B cell (primary cell): ENCODE data around the gene LY9. TPM values are rescaled to one million over a fixed set of nuclear protein-coding genes. Genes with fewer than 3 reads are reported as not detected.

Source experiments
- ATAC-seq: fragments of 200-7000 bp; cut with Tn5 transposase; one replicate; pipeline ENCODE4 v1.10.0; 2021; ENCODE audit warnings: low read depth, mild to moderate bottlenecking, moderate number of reproducible peaks, moderate library complexity
- CTCF ChIA-PET: fragments of 350-600 bp; sonication (Branson Sonifier 250); formaldehyde crosslinking; loops from one replicate; lab custom pipeline; 2021; ENCODE audit warnings: antibody characterized with exemption, inconsistent platforms; lab: Charles Lee
- POLR2A ChIA-PET: fragments of 350-600 bp; sonication (Branson Sonifier 250); formaldehyde crosslinking; loops from one replicate; lab custom pipeline; 2021; ENCODE audit warnings: antibody characterized with exemption; lab: Charles Lee
- DNase-seq: peaks from one replicate; pipeline ENCODE4 v3.0.0; 2013
- H2AFZ ChIP-seq: 2 replicates; pipeline ENCODE4 v1.6.1; 2012; ENCODE audit warnings: mild to moderate bottlenecking, low read depth, low read length; ENCODE audit not compliant: insufficient read depth, poor library complexity, severe bottlenecking
- H3K27ac ChIP-seq, 2 donors: 1 replicate in 1 of 2; 2 replicates in 1 of 2; pipeline ENCODE4 v1.5.1; 2012 to 2013; ENCODE audit warnings: low read length in 2 of 2, mild to moderate bottlenecking in 2 of 2, moderate library complexity in 1 of 2
- H3K27me3 ChIP-seq, 4 experiments: fragments of 200-600 bp in 1 of 4; sonication (generic) in 1 of 4; replicated peaks in 1 of 4; 1 replicate in 2 of 4; 2 replicates in 2 of 4; pipeline versions ENCODE4 v1.6.1 to v1.7.0; 2013 to 2016; ENCODE audit warnings: low read length in 3 of 4, mild to moderate bottlenecking in 2 of 4, mixed read lengths in 1 of 4, moderate library complexity in 1 of 4; ENCODE audit not compliant: insufficient read depth in 4 of 4, control insufficient read depth in 3 of 4; ENCODE audit errors: control extremely low read depth in 1 of 4
- H3K36me3 ChIP-seq, 2 experiments: replicated peaks in 1 of 2; 1 replicate in 1 of 2; 2 replicates in 1 of 2; pipeline versions ENCODE4 v1.6.1 to v1.7.1; 2013; ENCODE audit warnings: low read length in 1 of 2; ENCODE audit not compliant: insufficient read depth in 2 of 2, control insufficient read depth in 1 of 2; ENCODE audit errors: control extremely low read depth in 1 of 2, extremely low read depth in 1 of 2
- H3K4me1 ChIP-seq, 2 donors: fragments of 200-600 bp in 1 of 2; sonication (generic) in 1 of 2; 1 replicate in 1 of 2; 2 replicates in 1 of 2; pipeline versions ENCODE4 v1.5.1 to v1.6.1; 2013 to 2017; ENCODE audit warnings: low read length in 2 of 2; ENCODE audit not compliant: control insufficient read depth in 2 of 2, insufficient read depth in 2 of 2
- H3K4me2 ChIP-seq: replicated peaks from 2 replicates; pipeline ENCODE3; 2012; ENCODE audit warnings: mild to moderate bottlenecking, low read depth, low read length; ENCODE audit not compliant: poor library complexity, severe bottlenecking
- H3K4me3 ChIP-seq, 5 experiments: fragments of 200-600 bp in 1 of 5; sonication (generic) in 1 of 5; 1 replicate in 3 of 5; 2 replicates in 2 of 5; pipeline versions ENCODE4 v1.5.1 to v1.7.0; 2011 to 2016; ENCODE audit warnings: low read length in 4 of 5, mild to moderate bottlenecking in 4 of 5, low read depth in 2 of 5, control low read depth in 1 of 5, moderate library complexity in 1 of 5; ENCODE audit not compliant: insufficient read depth in 1 of 5; ENCODE audit errors: control extremely low read depth in 1 of 5, extremely low read depth in 1 of 5
- H3K79me2 ChIP-seq: fragments of 200-600 bp; sonication (generic); one replicate; pipeline ENCODE4 v1.6.0; 2016; ENCODE audit warnings: low read length; ENCODE audit not compliant: control insufficient read depth, insufficient read depth
- H3K9ac ChIP-seq: fragments of 200-600 bp; sonication (generic); 2 replicates; pipeline ENCODE4 v1.6.1; 2017; ENCODE audit warnings: mild to moderate bottlenecking, low read length, moderate library complexity
- H3K9me3 ChIP-seq, 3 donors: one replicate each; pipeline versions ENCODE4 v1.6.1 to v1.7.1; 2013; ENCODE audit warnings: low read length in 2 of 3; ENCODE audit not compliant: control insufficient read depth in 2 of 3, insufficient read depth in 1 of 3; ENCODE audit errors: control extremely low read depth in 1 of 3
- H4K20me1 ChIP-seq: 2 replicates; pipeline ENCODE4 v1.6.0; 2012; ENCODE audit warnings: mild to moderate bottlenecking, low read length; ENCODE audit not compliant: insufficient read depth, control insufficient read depth, poor library complexity, severe bottlenecking
- H3K27ac Mint-ChIP-seq: one replicate; pipeline ENCODE4 v1.8.0; 2021; ENCODE audit warnings: mixed read lengths
- H3K27me3 Mint-ChIP-seq: one replicate; pipeline ENCODE4 v1.8.0; 2021; ENCODE audit warnings: mixed read lengths
- H3K4me1 Mint-ChIP-seq: one replicate; pipeline ENCODE4 v1.8.0; 2021; ENCODE audit warnings: mixed read lengths
- H3K4me3 Mint-ChIP-seq: one replicate; pipeline ENCODE4 v1.8.0; 2021; ENCODE audit warnings: mixed read lengths
- H3K9me3 Mint-ChIP-seq: one replicate; pipeline ENCODE4 v1.8.0; 2022; ENCODE audit warnings: mixed read lengths; ENCODE audit not compliant: insufficient read depth
- EZH2 ChIP-seq: IDR thresholded peaks from 2 replicates; pipeline ENCODE4 v1.6.1; 2012; ENCODE audit warnings: borderline replicate concordance, low read depth, mild to moderate bottlenecking, moderate library complexity, low read length; ENCODE audit not compliant: insufficient read depth, poor library complexity, severe bottlenecking
- WGBS: methylation state at CpG from one replicate; pipeline ENCODE4 v1.1.5; 2013; ENCODE audit warnings: missing lambda C conversion rate; ENCODE audit not compliant: insufficient coverage; 5-methylcytosine and 5-hydroxymethylcytosine counted together
- intact Hi-C: fragments of 100-400 bp; cut with micrococcal nuclease; formaldehyde crosslinking; loops from one replicate; pipeline ENCODE4 v1.10.0; 2022
- polyA minus RNA-seq: library from RNA; depleted of rRNA, polyadenylated mRNA; stranded (reverse); fragments of >200 nt; gene quantifications from 2 replicates; pipeline ENCODE4 v1.2.3, GENCODE V29; 2012
- polyA plus RNA-seq: library from polyadenylated mRNA; depleted of rRNA; stranded (reverse); fragments of >200 nt; gene quantifications from 2 replicates; pipeline ENCODE4 v1.2.3, GENCODE V29; 2012
- total RNA-seq, 2 donors: library from RNA; stranded (reverse); fragments of 120-200 nt in 1 of 2; gene quantifications; 1 replicate in 1 of 2; 2 replicates in 1 of 2; pipeline versions ENCODE4 v1.2.3 to v1.2.4, GENCODE V29; 2013 to 2022
- TF ChIP-seq, protein P1 (sequence below): fragments of 200-600 bp; IDR thresholded peaks from one replicate; pipeline ENCODE4 v1.8.0; 2022; ENCODE audit warnings: antibody characterized with exemption, mild to moderate bottlenecking

Gene LY9, protein sequence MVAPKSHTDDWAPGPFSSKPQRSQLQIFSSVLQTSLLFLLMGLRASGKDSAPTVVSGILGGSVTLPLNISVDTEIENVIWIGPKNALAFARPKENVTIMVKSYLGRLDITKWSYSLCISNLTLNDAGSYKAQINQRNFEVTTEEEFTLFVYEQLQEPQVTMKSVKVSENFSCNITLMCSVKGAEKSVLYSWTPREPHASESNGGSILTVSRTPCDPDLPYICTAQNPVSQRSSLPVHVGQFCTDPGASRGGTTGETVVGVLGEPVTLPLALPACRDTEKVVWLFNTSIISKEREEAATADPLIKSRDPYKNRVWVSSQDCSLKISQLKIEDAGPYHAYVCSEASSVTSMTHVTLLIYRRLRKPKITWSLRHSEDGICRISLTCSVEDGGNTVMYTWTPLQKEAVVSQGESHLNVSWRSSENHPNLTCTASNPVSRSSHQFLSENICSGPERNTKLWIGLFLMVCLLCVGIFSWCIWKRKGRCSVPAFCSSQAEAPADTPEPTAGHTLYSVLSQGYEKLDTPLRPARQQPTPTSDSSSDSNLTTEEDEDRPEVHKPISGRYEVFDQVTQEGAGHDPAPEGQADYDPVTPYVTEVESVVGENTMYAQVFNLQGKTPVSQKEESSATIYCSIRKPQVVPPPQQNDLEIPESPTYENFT
- total RNA-seq (365 and 367 TPM in 2 replicates), polyA plus RNA-seq (252 and 301 TPM in 2 replicates), polyA minus RNA-seq (196 and 259 TPM in 2 replicates)
- total RNA-seq (2013): 92.0 TPM

DNA sequence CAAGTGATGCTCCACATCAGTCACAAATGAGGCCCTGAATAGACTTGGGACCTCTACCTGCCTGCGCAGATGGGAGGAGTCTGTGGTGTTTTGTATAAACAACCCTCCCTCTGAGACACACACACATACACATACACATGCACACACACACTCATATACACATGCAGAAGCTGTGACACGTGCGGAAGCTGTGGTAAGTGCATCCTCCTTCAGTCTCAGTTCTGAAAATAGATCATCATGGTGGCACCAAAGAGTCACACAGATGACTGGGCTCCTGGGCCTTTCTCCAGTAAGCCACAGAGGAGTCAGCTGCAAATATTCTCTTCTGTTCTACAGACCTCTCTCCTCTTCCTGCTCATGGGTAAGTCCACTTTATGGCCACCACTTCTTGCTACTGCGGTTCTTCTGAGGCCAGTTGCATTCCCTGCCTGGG, at the start of gene LY9:
Gene LY9, plus strand, starts transcription at position 224 of the 433 bp plus-strand sequence. Its CDS starts 14 bp downstream, at position 238.
- no peak within 1 kb of the TSS for H2AFZ ChIP-seq
- POLR2A ChIA-PET: interaction anchor here (0.7 to 2.3 kb wide), 7 partner anchors 10 to 339 kb away, joined by 3 to 13 read pairs (median 4); partner anchors contain the start of gene SLAMF1
- peak within 1 kb of the TSS; percentile 98 for H3K27ac Mint-ChIP-seq

More for the DNA sequence above, at the start of gene LY9:
- H3K4me2 ChIP-seq: peak within 1 kb of the TSS; percentile 87
- TF ChIP-seq, protein P1, sequence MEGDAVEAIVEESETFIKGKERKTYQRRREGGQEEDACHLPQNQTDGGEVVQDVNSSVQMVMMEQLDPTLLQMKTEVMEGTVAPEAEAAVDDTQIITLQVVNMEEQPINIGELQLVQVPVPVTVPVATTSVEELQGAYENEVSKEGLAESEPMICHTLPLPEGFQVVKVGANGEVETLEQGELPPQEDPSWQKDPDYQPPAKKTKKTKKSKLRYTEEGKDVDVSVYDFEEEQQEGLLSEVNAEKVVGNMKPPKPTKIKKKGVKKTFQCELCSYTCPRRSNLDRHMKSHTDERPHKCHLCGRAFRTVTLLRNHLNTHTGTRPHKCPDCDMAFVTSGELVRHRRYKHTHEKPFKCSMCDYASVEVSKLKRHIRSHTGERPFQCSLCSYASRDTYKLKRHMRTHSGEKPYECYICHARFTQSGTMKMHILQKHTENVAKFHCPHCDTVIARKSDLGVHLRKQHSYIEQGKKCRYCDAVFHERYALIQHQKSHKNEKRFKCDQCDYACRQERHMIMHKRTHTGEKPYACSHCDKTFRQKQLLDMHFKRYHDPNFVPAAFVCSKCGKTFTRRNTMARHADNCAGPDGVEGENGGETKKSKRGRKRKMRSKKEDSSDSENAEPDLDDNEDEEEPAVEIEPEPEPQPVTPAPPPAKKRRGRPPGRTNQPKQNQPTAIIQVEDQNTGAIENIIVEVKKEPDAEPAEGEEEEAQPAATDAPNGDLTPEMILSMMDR: no peak
- TF ChIP-seq EZH2: no peak
- H3K4me3 Mint-ChIP-seq: peak within 1 kb of the TSS; percentile 99
- H3K79me2 ChIP-seq: peaks cover 85% of the 10 kb centered on the region
- peaks cover 68% of the 10 kb centered on the region for H3K4me1 Mint-ChIP-seq
- ATAC-seq: peak; percentile 93
- WGBS: 0% methylated on average over 2 of the region's 4 CpGs
- intact Hi-C loops: loop anchor here (1.0 to 10.0 kb wide), 5 partner anchors 14 to 451 kb away; partner anchors contain the start of genes COPA and NCSTN
- CTCF ChIA-PET: interaction anchor here (0.6 to 9.8 kb wide), 11 partner anchors 19 to 194 kb away, joined by 3 to 150 read pairs (median 7); no protein-coding TSS in a partner anchor
- peaks cover 0 to 16% of the 10 kb centered on the region in 2 experiments for H3K36me3 ChIP-seq
- H4K20me1 ChIP-seq: no peaks in the 10 kb centered on the region
- peak within 1 kb of the TSS; percentile 80 for H3K9ac ChIP-seq
- H3K9me3 Mint-ChIP-seq: no peaks in the 10 kb centered on the region
- H3K4me1 ChIP-seq: peaks cover 62 to 68% of the 10 kb centered on the region in 2 donors
- H3K27me3 Mint-ChIP-seq: no peaks in the 10 kb centered on the region
- no peaks in the 10 kb centered on the region for H3K27me3 ChIP-seq
- peak within 1 kb of the TSS; percentile 95 to 98 for H3K27ac ChIP-seq
- peak; percentile 96 for DNase-seq
- H3K9me3 ChIP-seq: peaks cover 0 to 3% (median 0%) of the 10 kb centered on the region in 3 donors
- peak within 1 kb of the TSS; percentile 41 to 87 (median 63) for H3K4me3 ChIP-seq
